Neuronal stem cell (in vitro differentiated cells): ENCODE results near the gene DTNB.

Experiments used
- DNase-seq: peaks from one replicate; pipeline ENCODE4 v3.0.0-alpha.2; 2013; ENCODE audit warnings: low spot score
- H2AFZ ChIP-seq: one replicate; pipeline ENCODE4 v1.6.1; 2013; ENCODE audit warnings: mild to moderate bottlenecking, low read length, inconsistent platforms
- H2AK5ac ChIP-seq: 2 replicates; pipeline ENCODE4 v1.6.1; 2013; ENCODE audit warnings: low read depth, mild to moderate bottlenecking, inconsistent platforms, low read length, moderate library complexity, mixed read lengths
- H2BK120ac ChIP-seq: 2 replicates; pipeline ENCODE4 v1.6.1; 2013; ENCODE audit warnings: low read depth, mild to moderate bottlenecking, inconsistent platforms, low read length, moderate library complexity, mixed read lengths
- H2BK12ac ChIP-seq: one replicate; pipeline ENCODE4 v1.6.1; 2013; ENCODE audit warnings: low read length, inconsistent platforms
- H2BK15ac ChIP-seq: 2 replicates; pipeline ENCODE4 v1.6.1; 2013; ENCODE audit warnings: mild to moderate bottlenecking, low read length, inconsistent platforms, mixed read lengths
- H2BK5ac ChIP-seq: one replicate; pipeline ENCODE4 v1.6.1; 2013; ENCODE audit warnings: inconsistent platforms, mild to moderate bottlenecking, low read length, moderate library complexity
- H3K14ac ChIP-seq: one replicate; pipeline ENCODE4 v1.6.1; 2013; ENCODE audit warnings: low read length, inconsistent platforms
- H3K18ac ChIP-seq: 2 replicates; pipeline ENCODE4 v1.6.1; 2013; ENCODE audit warnings: low read length, inconsistent platforms
- H3K23ac ChIP-seq: 2 replicates; pipeline ENCODE4 v1.6.1; 2013; ENCODE audit warnings: low read depth, mild to moderate bottlenecking, mixed read lengths, low read length, inconsistent platforms; ENCODE audit not compliant: poor library complexity
- H3K27ac ChIP-seq: replicated peaks from 3 replicates; pipeline ENCODE4 v1.5.1; 2013; ENCODE audit warnings: low read length, inconsistent platforms
- H3K27me3 ChIP-seq, 3 experiments: 2 replicates each; pipeline ENCODE4 v1.6.1; 2013; ENCODE audit warnings: low read length in 3 of 3, mild to moderate bottlenecking in 2 of 3, inconsistent platforms in 1 of 3, low read depth in 1 of 3, mixed read lengths in 1 of 3, moderate library complexity in 1 of 3; ENCODE audit not compliant: control insufficient read depth in 3 of 3, insufficient read depth in 3 of 3
- H3K36me3 ChIP-seq, 2 donors: replicated peaks in 1 of 2; 2 replicates each; pipeline ENCODE4 v1.6.1; 2013; ENCODE audit warnings: low read length in 2 of 2; ENCODE audit not compliant: control insufficient read depth in 2 of 2, insufficient read depth in 2 of 2
- H3K4ac ChIP-seq: 2 replicates; pipeline ENCODE4 v1.6.1; 2013; ENCODE audit warnings: inconsistent platforms, mild to moderate bottlenecking, low read length, moderate library complexity
- H3K4me1 ChIP-seq, 2 donors: 1 replicate in 1 of 2; 2 replicates in 1 of 2; pipeline ENCODE4 v1.6.1; 2013; ENCODE audit warnings: low read length in 2 of 2, low read depth in 1 of 2; ENCODE audit not compliant: control insufficient read depth in 2 of 2, insufficient read depth in 1 of 2
- H3K4me2 ChIP-seq: one replicate; pipeline ENCODE4 v1.6.1; 2013; ENCODE audit warnings: mild to moderate bottlenecking, low read length, inconsistent platforms; ENCODE audit not compliant: insufficient read depth, poor library complexity, severe bottlenecking
- H3K4me3 ChIP-seq, 2 donors: 2 replicates each; pipeline ENCODE4 v1.5.1; 2013; ENCODE audit warnings: low read length in 2 of 2, mild to moderate bottlenecking in 2 of 2, inconsistent platforms in 1 of 2, moderate library complexity in 1 of 2
- H3K79me1 ChIP-seq: one replicate; pipeline ENCODE4 v1.6.1; 2013; ENCODE audit warnings: low read depth, mild to moderate bottlenecking, inconsistent platforms, low read length, moderate library complexity
- H3K9ac ChIP-seq: one replicate; pipeline ENCODE4 v1.6.1; 2013; ENCODE audit warnings: mild to moderate bottlenecking, low read depth, low read length, inconsistent platforms; ENCODE audit not compliant: poor library complexity
- H3K9me3 ChIP-seq, 2 donors: replicated peaks in 1 of 2; 2 replicates each; pipeline versions ENCODE3 to v1.6.1; 2013; ENCODE audit warnings: low read length in 2 of 2, mild to moderate bottlenecking in 2 of 2, inconsistent platforms in 1 of 2, low read depth in 1 of 2, mixed read lengths in 1 of 2, moderate library complexity in 1 of 2; ENCODE audit not compliant: control insufficient read depth in 2 of 2, insufficient read depth in 1 of 2
- H4K8ac ChIP-seq: one replicate; pipeline ENCODE4 v1.6.1; 2013; ENCODE audit warnings: low read depth, mild to moderate bottlenecking, inconsistent platforms, low read length, moderate library complexity
- H4K91ac ChIP-seq: one replicate; pipeline ENCODE4 v1.6.1; 2013; ENCODE audit warnings: low read length, low read depth, mild to moderate bottlenecking, inconsistent platforms; ENCODE audit not compliant: poor library complexity
- WGBS, 2 donors: extraction: QIAGEN DNeasy Blood & Tissue Kit; methylation state at CpG; one replicate each; pipeline ENCODE4 v1.1.7; 2013; ENCODE audit warnings: missing lambda C conversion rate in 2 of 2, mixed read lengths in 1 of 2; ENCODE audit not compliant: insufficient read length in 2 of 2, insufficient replicate concordance in 1 of 2; ENCODE audit errors: extremely low coverage in 2 of 2; 5-methylcytosine and 5-hydroxymethylcytosine counted together

DTNB gene

DNA sequence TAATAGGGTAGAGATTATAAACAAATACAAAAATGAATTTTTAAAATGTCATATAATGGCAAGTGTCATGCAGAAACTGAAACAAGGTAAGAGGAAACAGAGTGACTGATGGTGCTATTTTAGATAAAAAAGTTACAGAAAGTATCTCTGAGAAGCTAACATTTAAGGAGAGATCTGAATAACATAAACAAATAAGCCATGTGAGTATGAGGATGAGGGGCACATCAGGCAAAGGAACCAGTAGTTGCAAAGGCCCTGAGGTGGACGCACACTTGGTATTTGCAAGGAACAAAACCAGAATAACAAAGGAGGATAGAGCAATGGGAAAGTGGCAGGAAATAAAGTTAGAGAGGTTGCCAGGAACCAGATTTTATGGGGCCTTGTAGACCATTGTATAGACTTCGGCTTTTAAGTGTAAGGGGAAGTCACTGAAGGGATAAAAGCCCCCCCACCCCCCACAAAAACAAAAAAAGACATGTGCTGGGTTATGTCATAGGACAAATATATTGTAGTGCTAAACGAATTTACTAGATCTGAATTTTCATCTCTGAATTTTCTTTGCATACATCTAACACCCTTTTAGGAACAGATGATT lies 159.2 kb downstream of the DTNB start:
- H3K23ac ChIP-seq, result no peak overlapping the region
- H2BK5ac ChIP-seq, result no peak overlapping the region
- H3K4ac ChIP-seq, result no peak overlapping the region
- no peak for DNase-seq
- no peaks in the 10 kb centered on the region for H3K4me1 ChIP-seq
- no peak overlapping the region for H3K4me2 ChIP-seq
- H3K4me3 ChIP-seq, result no peak overlapping the region
- H3K27ac ChIP-seq, result no peak overlapping the region
- no peak overlapping the region for H3K14ac ChIP-seq
- H4K8ac ChIP-seq, result no peak overlapping the region
- no peak overlapping the region for H2AK5ac ChIP-seq
- H4K91ac ChIP-seq, result no peak overlapping the region
- no peaks in the 10 kb centered on the region for H3K36me3 ChIP-seq
- H2AFZ ChIP-seq, result no peak overlapping the region
- no peak overlapping the region for H3K18ac ChIP-seq
- H3K9me3 ChIP-seq, result no peaks in the 10 kb centered on the region
- H3K79me1 ChIP-seq, result no peaks in the 10 kb centered on the region
- H2BK15ac ChIP-seq, result no peak overlapping the region
- no peaks in the 10 kb centered on the region for H3K27me3 ChIP-seq
- no peak overlapping the region for H2BK120ac ChIP-seq
- no peak overlapping the region for H3K9ac ChIP-seq
- H2BK12ac ChIP-seq, result no peak overlapping the region
- WGBS, 2 donors, result no CpG with 5 or more reads among the region's 3 CpGs

- no peaks in the 10 kb centered on the region for H3K9me3 ChIP-seq
- H2BK12ac ChIP-seq, result no peak overlapping the region
- no peaks in the 10 kb centered on the region for H3K27me3 ChIP-seq
- H3K9ac ChIP-seq, result no peak overlapping the region
- H2BK120ac ChIP-seq, result no peak overlapping the region
- H3K4ac ChIP-seq, result no peak overlapping the region
- H2BK15ac ChIP-seq, result no peak overlapping the region
- H3K14ac ChIP-seq, result no peak overlapping the region
- no peak overlapping the region for H3K4me2 ChIP-seq
- no peak overlapping the region for H2BK5ac ChIP-seq
- H3K4me3 ChIP-seq, result no peak overlapping the region
- H3K79me1 ChIP-seq, result no peaks in the 10 kb centered on the region
- no peaks in the 10 kb centered on the region for H3K36me3 ChIP-seq
- WGBS, 2 donors, result no CpG with 5 or more reads among the region's 3 CpGs
- no peak overlapping the region for H2AFZ ChIP-seq
- no peak overlapping the region for H4K91ac ChIP-seq
- H3K4me1 ChIP-seq, result no peaks in the 10 kb centered on the region
- no peak overlapping the region for H3K27ac ChIP-seq
- no peak for DNase-seq
- H3K23ac ChIP-seq, result no peak overlapping the region
- no peak overlapping the region for H4K8ac ChIP-seq
- H2AK5ac ChIP-seq, result no peak overlapping the region
- H3K18ac ChIP-seq, result no peak overlapping the region
These were observed 160.7 kb downstream of the DTNB start for GRCh38 chr2:25512707-25513106.

- no CpG with 5 or more reads among the region's 3 CpGs for WGBS, 2 donors
- Histone ChIP-seq H3K23ac (no peak overlapping the region), H3K79me1 (no peaks in the 10 kb centered on the region)
These were observed 167.2 kb downstream of the DTNB start for GRCh38 chr2:25506226-25506625.

DNA sequence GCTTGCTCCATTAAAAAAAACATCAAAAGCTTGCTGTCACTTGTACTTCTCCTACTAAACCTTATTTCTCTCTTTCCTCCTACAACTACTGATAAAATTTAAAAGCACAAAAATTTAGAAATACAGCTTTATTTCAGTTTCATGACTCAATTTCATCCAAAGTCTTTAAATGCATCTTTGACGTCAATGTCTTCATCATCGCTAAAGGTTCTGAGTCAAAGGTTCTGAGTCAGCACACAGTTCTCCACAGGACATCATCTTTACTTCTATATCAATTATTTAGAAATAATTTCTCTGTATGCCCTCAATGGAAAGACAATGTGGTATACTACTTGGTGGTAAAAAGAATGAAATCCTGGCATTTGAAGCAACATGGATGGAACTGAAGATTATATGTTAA lies 167.8 kb downstream of the DTNB start:
- Histone ChIP-seq H3K4ac (no peak overlapping the region), H4K8ac (no peak overlapping the region), H3K9ac (no peak overlapping the region), H3K27me3 (no peaks in the 10 kb centered on the region), H2BK5ac (no peak overlapping the region), H3K14ac (no peak overlapping the region), H3K9me3 (no peaks in the 10 kb centered on the region), H3K4me2 (no peak overlapping the region), H2BK120ac (no peak overlapping the region), H3K27ac (no peak overlapping the region), H3K18ac (no peak overlapping the region), H2BK15ac (no peak overlapping the region), H3K79me1 (no peaks in the 10 kb centered on the region), H3K4me3 (no peak overlapping the region), H3K36me3 (no peaks in the 10 kb centered on the region), H2BK12ac (no peak overlapping the region), H2AK5ac (no peak overlapping the region), H3K4me1 (no peaks in the 10 kb centered on the region), H3K23ac (no peak overlapping the region), H4K91ac (no peak overlapping the region), H2AFZ (no peak overlapping the region)
- DNase-seq, result no peak
- no CpG with 5 or more reads among the region's 2 CpGs for WGBS, 2 donors

More at GRCh38 chr2:25506226-25506625, 167.2 kb downstream of the DTNB start:
- H3K36me3 ChIP-seq, result no peaks in the 10 kb centered on the region
- H3K4me3 ChIP-seq, result no peak overlapping the region
- no peak overlapping the region for H3K4me2 ChIP-seq
- H2BK15ac ChIP-seq, result no peak overlapping the region
- no peak overlapping the region for H2BK5ac ChIP-seq
- no peak overlapping the region for H3K14ac ChIP-seq
- no peak overlapping the region for H3K9ac ChIP-seq
- no peak overlapping the region for H4K91ac ChIP-seq
- H3K4ac ChIP-seq, result no peak overlapping the region
- no peak overlapping the region for H2BK120ac ChIP-seq
- no peaks in the 10 kb centered on the region for H3K4me1 ChIP-seq
- no peak overlapping the region for H2BK12ac ChIP-seq
- H3K27me3 ChIP-seq, result no peaks in the 10 kb centered on the region
- no peak overlapping the region for H3K27ac ChIP-seq
- H2AFZ ChIP-seq, result no peak overlapping the region
- no peak overlapping the region for H2AK5ac ChIP-seq
- H3K18ac ChIP-seq, result no peak overlapping the region
- no peak for DNase-seq
- H3K9me3 ChIP-seq, result no peaks in the 10 kb centered on the region
- no peak overlapping the region for H4K8ac ChIP-seq
